ENCODE measurements around the gene PLXND1. TPM values are rescaled to one million over a fixed set of nuclear protein-coding genes. Genes with fewer than 3 reads are reported as not detected.

Gene PLXND1
- total RNA-seq, 1 donor from 2014 or later = 131 TPM

DNA sequence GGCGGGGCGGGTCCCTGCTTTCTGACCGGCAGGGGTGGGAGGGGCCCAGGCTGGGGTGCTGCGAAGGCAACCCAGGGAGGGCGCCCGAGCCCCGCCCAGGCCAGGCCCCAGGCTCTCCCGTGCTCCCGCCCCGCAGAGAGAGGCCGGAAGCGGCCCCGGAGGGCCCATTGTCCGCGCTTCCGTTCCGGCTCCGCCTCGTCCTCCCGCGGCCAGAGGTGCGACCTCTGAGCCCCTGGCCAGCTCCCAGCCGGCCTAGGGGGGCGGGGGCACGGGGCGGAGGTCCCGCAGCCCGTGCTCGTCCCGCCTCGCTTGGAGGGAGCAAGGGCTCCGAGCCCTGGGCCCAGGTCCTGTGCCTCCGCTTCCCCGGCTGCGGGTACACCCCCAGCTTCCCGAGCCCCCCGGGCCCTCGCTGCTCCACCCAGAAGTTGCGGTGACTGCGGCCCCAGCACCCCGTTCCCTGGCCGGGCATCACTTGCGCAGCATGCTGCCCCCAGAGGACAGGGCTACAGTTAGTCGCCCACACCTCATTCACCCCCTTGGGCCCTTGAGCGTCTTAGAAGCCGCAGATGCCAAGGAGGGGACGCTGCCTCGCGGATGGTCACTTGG lies 20.4 kb upstream of the PLXND1 start:
- peak; percentile 86 for DNase-seq

DNA sequence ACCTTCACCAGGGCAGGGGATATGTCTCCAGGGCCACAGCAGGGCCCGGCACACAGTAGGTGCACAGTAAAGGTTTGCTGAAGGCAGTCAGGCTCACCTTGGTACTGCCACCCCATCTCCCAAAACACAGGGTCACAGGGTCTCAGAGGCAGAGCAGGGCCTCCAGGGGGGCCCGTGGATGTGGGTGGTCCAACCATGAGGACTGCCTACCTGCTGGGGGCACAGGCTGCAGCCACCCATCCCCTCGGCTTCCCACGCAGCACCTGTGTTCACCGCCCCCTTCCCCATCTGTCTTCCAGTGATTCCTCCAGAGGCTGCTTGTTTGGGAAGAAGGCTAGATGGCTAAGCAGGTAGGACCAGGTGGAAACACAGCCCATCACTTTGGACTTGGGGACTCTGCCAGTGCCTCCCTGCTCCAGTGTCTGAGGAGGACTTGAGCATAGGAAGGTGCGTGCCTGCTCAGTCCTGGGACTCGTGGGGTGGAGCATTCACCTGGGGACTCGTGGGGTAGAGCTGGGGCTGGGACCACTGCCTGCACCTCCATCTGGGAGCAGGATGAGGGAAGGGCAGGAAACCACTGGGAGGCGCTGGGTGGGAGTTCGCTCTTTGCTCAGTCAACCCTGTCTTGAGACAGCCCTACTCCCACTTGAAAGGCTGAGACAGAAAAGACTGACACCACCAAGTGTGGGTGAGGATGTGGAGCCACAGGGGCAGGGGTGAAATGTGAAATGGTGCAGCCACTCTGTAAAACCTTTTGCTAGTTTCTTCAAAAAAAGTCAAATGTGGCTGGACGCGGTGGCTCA lies 18.8 kb upstream of the PLXND1 start:
- DNase-seq = no peak

DNA sequence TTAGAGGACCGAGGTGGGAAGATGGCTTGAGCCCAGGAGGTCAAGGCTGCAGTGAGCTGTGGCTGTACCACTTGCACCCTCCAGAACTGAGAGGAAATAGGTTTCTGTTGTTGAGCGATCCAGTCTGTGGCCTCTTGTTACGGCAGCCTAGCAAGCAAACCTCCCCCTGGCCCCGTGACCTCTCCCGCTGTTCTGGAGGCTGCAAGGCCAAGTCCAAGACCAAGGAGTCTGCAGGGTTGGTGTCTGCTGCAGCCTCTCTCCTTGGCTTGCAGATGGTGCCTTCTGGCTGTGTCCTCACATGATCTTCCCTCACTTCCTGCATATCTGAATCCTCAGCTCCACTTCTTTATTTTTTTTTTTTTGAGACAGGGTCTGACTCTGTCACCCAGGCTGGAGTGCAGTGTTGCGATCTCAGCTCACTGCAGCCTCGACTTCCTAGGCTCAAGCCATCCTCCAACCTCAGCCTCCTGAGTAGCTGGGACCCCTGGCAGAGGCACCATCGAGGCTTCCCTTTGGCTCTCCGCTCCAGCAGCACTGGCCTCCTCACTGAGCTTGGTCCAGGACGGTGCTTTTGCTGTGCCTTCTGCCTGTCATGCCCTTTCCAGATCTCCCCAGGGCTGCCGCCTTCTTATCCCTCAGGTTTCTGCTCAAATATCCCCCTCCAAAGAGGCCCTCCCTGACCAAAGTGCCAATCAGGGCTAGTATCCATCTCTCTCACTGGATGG lies 18.0 kb upstream of the PLXND1 start:
- DNase-seq = no peak

DNA sequence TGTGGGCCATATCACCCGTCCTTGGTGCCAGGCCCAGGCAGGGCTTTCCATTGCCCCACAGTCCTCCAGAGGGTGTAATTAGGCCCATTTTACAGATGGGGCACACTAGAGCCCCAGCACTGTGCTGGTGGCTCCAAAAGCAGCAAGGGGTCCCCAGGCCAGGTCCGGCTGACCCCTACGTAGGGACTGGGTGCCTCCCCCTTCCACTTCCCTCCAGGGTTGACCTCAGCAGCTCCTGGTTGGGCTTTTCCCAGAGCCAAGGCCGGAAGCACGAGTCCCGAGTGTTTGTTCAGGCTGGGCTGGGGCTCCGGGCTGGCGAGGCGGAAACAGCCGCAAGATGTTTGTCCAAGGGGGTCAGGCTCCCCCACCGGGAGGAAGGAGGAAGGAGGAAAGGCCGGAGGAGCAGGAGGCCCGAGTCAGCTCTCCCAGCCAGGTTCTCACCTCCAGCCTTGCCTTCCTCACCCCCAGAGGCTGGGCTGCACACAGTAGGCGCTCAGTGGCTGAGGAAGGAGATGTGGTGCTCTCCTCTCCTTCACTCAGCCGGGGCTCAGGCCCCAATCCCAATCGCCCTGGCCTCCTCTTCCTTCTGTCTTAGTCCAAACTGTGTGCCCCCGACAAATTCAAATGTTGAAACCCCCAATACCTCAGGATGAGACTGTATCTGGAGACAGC lies 17.1 kb upstream of the PLXND1 start:
- DNase-seq = no peak

DNA sequence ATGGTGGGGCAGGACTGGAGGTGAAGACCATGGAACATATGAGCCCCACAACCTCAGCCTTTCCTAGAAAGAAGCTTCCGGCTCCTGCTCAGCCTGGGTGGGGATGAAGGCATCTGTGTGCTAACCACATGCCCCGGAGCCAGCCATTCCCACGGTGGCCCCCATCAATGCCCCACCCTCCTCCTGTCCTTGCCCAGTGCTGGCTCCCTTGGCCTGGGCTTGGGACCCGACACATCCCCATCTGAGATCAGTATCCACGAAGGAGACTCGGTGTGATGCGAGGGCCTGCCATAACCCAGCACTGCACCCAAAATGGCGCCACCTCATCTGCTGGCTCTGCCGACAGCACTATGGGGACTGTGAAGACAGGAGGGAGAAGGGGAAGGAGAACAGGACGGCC lies 16.5 kb upstream of the PLXND1 start:
- DNase-seq = no peak

DNA sequence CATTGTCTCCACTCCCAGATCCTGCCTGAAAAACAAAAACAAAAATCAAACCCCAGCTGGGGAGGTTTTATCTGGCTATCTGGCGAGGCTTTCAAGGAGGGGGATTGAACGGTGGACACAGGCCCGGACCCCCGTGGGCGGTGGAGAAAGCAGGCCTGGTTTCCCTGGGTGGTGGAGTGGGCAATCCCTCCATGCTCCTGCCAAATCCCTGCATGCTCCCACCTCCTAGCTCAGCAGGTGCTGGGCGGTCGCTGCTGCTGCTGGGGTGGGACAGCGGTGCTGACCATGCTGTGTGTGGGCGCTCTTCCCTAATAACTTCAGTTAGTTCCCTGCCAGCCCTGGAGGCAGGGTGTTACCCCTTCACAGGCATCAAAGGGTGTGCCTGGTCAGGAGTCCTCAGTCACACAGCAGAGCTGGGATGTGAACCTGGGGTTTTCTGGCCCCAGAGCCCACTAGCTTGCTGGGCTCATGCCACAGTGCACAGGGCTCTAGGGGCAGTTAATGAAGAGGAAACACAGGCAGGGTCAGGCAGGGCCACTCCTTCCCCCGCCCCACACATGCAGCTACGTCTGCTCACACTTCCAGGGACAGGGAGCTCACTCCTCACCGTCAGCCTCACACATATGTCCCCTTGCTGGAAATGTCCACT lies 15.9 kb upstream of the PLXND1 start:
- DNase-seq = no peak

DNA sequence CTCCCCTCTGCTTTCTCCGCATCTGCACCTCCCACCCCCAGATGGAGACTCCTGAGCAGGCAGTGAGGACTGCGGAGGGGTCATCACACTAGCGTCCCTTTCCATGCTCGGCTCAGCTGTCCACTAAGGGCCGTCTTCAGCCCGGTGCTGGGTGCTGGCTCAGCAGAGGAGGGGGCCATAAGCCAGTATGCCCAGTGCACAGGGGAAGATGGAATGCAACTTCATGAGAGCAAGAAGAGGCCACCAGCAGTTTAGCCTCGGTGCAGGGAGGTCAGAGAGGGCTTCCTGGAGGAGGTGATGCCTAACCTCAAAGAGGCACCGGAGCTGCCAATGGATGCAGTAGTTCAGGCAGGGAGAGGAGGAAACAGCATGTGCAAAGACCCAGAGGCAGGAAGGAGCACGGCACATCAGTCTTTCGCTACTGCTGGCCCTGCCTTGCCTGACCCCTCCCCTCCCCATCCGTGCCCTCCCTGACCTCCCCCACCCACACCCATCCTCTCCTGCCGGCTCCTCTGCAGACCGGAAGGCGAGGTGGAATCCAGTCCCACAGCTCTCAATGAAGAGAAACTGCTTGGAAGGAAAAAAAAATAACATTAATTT lies 15.2 kb upstream of the PLXND1 start:
- DNase-seq = no peak

DNA sequence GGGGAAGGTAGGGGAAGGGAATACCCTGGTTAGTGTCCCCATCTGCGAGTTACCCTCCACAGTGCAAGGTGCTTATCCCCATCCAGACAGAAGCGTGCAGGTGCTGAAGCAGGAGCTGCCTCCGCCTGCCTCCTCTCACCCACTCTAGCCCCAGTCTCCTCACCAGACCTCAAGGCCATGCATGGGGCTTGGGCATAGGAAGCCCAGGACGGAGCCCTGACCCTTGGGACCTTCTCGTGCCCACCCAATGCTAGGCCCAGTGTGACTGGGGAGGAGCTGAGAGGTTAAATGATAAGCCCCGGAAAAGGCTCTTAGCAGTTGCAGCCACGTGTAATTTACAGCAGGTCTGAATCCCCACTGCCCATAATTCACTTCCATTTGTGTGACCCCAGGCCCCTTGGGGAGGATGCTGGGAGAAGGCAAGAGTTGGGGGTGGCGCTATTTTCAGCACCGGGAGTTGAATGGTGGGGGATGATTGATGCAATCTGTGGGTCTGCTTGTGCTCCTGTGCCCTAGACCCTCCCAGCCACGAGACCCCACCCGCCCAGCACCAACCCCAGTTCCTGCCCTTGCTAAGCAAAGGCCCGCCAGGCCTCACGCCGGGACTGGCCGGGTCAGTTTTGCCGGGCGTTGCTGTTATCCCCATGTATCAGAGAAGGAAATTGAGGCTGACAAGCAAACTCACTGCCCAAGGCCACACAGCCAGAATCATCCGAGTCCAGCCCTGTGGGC lies 14.5 kb upstream of the PLXND1 start:
- DNase-seq = no peak

DNA sequence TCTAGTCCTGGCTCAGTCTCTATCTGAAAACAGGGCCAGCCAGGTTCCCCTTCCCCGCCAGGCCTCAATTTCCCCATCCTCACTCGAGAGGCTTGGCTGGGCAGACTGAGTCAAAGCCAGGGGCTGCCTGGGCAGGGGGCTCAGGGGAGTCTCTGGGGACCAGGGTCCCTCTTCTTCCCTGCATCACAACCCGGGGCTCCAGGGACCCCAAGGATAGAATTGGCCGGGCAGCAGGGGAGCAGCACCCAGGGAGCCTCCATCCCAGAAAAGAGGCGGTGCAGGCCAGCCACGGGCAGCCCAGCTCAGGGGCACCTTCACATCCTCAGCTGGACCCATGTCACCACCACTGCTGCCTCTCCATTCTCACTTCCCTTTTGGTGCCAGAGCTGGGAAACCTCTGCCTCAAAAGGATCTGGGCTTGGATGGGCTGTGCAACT lies 13.3 kb upstream of the PLXND1 start:
- DNase-seq = no peak

DNA sequence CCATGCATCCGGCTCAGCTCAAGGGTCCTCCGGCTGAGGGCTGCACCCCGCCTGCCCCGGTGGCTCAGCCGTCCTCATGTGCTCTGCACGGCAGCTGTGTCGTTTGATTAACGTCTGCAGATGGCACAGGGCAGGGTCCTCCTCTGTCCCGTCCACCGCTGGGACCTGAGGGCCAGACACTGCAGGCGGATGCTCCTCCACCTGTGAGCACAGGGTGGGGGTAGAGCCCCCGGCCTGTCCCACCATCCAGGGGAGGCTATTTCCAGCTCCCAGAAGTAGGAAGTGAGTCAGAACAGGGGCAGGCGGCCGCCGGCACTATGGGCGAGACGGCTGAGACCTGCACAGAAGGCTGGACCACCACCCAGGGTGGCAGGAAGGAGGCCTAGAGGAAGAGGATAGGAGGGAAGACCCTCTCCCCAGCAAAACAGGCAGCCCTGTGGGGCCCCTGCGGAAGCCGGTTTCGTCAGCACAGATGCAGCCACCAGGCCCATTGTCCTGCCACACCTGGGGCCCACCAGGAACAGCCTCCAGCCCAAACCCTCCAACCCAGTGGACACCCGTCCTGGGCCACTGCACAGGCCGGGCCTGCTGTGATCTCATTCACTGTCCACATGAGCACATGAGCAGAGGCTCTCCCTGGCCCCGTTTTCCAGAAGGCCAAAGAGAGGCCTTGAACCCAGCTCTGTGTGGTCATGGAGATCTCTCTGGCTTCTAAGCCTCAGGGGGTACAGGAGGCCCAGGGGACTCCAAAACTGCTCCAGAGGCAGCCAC lies 12.6 kb upstream of the PLXND1 start:
- no peak for DNase-seq

DNA sequence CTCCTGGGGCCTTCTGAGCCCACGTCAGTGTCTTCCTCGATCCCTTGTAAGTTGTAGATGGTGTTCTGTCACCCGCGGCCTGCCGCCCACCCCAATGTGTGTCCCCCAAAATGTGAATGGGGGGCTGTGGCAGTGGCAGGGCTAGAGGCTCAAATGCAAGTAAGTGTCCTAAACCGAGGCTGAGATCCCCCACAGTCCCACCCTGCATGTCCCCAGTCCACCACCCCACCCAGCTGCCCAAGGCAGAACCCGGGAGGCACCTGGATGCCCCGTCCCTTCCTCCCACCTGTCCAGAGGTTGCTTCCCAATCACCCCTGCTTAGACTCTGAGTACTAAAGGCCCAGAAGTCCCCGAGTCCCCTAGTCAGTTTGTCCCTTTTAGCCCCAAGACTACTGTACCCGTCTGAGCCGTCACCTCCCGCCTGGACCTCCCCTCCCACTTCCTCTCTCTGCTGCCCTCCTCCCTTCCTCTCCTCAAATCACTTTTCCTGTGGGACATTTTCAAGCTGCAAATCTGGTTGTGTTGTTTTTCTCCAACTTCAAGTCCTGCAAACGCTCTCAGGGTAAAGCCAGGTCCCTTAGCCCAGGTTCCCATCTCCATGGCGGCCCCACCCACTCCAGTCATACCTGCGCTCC lies 11.8 kb upstream of the PLXND1 start:
- DNase-seq = no peak

DNA sequence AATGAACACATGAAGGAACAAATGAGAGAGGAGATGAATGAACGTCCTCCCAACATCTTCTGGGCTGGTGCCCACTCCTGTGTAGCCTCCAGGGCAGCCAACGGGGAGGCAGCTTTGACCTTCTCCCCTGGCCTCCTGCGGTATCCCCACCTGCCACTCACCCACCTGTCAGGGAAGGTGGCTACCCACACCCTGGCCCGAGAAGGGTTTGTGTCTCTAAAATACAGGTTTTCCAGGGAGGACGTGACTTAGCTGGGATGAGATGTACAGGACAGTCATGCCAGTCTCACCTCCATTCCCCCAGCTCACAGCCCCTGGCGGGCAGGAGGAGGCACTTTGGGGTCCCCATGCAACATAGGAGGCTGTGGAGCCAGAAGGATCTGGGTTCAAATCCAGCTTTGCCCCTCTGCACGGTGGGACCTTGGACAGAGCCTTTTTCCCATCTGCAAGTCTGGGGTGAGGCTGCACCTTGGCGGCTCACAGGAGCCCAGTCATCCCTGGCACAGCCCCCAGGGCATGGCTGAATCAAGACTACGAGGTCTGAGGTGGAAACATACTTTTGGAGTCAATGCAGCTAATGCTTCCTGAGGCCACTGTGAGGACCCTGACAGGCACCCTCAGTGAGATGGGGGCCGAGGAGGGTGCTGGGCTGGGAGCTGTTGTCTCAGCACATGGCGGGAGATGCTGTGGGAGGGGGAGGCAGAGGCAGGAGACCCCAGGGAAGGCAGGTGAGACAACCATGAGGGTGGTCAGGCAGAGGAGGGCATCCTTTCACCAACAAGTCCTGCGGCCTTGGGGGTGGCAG lies 11.1 kb upstream of the PLXND1 start:
- DNase-seq = no peak

DNA sequence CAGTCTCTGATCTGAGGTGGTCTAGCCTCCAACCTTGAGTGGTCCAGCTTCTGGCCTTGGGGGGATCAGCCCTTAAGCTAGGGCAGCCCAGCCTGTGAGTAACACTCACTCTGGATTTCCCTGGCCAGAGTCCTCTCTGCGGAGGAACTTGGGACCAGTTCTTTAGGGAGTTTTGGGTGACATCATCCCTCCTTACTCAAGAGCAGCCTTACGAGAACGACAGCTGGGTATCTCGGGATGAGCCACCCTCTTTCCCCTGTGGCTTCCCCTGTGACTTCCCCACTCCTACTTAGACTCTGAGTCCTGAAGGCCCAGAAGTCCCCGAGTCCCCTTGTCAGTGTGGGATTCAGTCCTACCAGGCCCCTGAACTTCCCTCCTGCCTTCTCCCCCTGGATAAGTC lies 10.2 kb upstream of the PLXND1 start:
- DNase-seq = no peak

DNA sequence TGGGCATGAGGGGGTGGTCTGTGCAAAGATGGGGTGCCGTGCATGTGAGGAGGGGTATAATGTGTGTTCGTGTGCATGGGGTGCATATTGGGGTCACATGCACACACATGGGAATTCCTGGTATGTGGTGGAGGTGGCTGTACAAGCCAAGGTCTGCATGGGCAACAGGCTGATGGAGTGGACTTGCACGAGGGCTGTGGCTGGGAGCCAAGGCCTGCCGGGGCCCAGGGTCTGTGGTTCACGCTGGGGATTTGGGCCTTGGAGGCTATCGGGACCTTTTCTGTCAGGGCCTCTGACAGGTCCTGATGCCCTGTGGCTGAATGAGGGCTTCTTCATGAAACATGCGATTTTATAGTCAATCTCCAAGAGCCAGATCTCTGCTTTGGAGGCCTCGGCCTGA lies 9.8 kb upstream of the PLXND1 start:
- no peak for DNase-seq

DNA sequence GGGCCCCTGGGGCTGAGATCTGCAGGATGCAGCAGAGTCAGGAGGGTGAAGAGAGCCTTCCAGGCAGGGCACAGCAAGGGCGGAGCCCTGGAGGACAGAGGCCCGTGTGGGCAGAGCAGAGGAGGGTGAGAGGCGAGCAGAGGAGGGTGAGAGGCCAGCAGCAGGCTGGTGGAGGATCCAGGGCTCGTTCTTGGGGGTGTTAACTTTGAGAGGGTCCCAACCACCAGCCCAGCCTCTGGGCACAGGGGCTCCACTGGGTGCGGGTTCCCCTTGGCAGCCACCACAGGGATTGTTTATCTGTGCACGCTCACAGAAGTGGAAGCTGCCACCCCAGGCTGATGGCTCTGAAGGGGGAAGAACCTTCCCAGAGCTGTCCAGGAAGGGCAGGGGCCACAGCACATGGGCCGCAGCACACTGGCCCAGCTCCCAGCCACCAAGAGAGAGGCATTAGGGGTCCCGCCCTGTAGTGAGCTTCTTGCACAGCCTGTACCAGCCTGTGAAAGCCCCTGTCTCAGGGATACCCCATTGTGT lies 9.3 kb upstream of the PLXND1 start:
- DNase-seq = no peak

DNA sequence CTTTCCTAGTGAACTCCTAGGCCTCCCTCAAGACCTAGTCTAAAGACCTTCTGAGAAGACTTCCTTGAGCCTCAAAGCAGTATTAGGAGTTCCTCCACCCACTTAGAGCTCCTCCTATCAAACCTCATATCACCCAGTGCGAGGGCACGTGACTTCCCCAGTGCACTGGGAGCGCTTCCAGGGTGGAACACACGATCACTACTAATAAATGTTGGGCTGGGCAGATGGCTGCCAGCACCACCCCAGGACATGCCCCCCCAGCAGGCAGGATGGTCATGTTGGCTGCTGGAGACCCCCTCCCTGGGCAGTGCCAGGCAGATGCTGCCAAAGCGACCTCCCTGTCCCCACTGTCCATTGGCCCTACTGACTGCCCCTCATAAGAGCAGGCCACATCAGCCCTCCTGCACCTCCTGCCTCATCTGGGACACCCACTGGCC lies 8.5 kb upstream of the PLXND1 start:
- DNase-seq = no peak

DNA sequence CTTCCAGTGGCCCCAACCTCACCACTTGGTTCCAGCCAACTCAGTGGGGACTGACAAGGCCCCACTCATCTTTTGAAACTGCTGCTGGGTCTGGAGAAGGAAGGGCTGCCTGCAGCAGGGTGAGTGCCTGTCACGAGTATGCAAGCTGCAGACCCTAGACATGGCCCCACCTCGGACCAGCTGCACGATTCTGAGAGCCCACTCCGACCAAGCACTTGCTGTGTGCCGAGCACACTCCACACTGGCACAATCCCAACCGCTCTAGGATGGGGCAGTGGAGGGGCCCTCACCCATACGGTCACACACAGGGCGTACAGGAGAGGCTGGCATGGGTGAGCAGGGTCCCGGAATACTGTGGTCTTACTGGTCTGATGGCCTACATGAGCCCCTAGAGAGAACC lies 8.0 kb upstream of the PLXND1 start:
- DNase-seq = no peak

DNA sequence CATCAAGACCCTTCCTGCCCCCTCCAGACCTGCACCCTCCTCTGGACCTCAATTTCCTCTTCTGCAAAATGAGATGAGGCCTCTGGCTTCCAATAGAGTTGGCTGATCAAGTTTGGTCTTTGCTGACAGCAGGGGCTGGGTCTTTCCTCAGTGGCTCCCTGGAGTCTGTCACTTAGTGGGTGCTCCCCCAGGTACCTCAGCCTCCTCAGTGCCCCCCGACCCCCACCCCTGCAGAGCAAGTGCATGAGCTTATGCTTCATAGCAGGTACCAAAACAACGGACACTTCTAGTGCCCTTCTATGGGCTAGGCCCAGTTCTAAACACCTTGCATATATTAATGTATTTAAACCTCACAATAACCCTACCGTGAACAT lies 6.9 kb upstream of the PLXND1 start:
- no peak for DNase-seq
